Measurements from ENCODE around the gene CBX4. TPM values are rescaled to one million over a fixed set of nuclear protein-coding genes. Genes with fewer than 3 reads are reported as not detected.

CBX4 gene
- total and polyA plus RNA-seq, 2 of the 13 experiments (the other 11 are each of a cell fraction or from before 2014, with no cell fraction given) = 25.8 to 50.8 TPM

DNA sequence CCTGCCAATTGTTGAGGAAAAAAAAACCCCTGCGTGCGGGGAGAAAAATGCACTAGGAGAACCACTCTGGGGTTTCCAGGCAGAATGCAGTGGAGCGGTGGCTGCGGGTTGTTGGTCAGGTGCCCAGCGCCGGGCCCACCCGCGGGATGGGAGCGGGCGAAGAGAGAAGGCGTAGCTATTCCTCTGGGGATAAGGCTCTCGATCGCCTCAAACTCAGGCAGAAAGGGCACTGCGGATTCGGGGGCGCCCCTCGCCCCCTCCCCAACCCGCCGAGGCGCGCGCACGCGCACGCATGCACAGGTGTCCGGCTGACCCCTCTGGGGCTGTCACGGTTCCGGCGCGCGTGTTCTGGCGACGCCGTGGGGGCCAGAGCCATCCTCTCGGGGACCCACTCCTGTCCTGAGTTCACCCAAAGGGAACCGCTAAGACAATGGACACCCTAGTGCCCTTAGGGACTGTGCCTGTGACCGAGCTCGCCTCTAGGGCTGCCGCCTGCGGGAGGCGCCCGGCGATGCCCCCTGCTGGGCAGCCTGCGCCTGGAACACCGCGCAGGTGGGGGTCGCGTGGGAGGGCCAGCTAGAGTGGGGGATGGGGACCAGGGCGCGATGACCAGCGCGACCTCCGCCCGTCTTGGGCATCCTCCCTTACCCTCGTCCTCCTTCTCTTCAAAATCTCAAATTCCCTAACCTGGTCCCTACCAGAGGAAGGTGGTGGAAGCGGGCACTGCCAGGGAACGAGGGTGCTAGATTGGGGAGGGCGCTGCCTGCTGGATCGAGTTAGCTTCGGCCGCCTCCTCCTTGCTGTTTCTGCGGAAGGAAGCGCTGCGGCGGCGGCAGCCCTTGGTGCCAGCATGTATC is 28.0 kb downstream of the CBX4 start (continued):
- TF ChIP-seq, protein P1, sequence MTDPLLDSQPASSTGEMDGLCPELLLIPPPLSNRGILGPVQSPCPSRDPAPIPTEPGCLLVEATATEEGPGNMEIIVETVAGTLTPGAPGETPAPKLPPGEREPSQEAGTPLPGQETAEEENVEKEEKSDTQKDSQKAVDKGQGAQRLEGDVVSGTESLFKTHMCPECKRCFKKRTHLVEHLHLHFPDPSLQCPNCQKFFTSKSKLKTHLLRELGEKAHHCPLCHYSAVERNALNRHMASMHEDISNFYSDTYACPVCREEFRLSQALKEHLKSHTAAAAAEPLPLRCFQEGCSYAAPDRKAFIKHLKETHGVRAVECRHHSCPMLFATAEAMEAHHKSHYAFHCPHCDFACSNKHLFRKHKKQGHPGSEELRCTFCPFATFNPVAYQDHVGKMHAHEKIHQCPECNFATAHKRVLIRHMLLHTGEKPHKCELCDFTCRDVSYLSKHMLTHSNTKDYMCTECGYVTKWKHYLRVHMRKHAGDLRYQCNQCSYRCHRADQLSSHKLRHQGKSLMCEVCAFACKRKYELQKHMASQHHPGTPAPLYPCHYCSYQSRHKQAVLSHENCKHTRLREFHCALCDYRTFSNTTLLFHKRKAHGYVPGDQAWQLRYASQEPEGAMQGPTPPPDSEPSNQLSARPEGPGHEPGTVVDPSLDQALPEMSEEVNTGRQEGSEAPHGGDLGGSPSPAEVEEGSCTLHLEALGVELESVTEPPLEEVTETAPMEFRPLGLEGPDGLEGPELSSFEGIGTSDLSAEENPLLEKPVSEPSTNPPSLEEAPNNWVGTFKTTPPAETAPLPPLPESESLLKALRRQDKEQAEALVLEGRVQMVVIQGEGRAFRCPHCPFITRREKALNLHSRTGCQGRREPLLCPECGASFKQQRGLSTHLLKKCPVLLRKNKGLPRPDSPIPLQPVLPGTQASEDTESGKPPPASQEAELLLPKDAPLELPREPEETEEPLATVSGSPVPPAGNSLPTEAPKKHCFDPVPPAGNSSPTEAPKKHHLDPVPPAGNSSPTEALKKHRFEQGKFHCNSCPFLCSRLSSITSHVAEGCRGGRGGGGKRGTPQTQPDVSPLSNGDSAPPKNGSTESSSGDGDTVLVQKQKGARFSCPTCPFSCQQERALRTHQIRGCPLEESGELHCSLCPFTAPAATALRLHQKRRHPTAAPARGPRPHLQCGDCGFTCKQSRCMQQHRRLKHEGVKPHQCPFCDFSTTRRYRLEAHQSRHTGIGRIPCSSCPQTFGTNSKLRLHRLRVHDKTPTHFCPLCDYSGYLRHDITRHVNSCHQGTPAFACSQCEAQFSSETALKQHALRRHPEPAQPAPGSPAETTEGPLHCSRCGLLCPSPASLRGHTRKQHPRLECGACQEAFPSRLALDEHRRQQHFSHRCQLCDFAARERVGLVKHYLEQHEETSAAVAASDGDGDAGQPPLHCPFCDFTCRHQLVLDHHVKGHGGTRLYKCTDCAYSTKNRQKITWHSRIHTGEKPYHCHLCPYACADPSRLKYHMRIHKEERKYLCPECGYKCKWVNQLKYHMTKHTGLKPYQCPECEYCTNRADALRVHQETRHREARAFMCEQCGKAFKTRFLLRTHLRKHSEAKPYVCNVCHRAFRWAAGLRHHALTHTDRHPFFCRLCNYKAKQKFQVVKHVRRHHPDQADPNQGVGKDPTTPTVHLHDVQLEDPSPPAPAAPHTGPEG (CRISPR knock-in tag; IDR thresholded peaks at IDR 0.05) = peak; percentile 34; the same call in 1 of the 2 replicates
- TF ChIP-seq, protein P2, sequence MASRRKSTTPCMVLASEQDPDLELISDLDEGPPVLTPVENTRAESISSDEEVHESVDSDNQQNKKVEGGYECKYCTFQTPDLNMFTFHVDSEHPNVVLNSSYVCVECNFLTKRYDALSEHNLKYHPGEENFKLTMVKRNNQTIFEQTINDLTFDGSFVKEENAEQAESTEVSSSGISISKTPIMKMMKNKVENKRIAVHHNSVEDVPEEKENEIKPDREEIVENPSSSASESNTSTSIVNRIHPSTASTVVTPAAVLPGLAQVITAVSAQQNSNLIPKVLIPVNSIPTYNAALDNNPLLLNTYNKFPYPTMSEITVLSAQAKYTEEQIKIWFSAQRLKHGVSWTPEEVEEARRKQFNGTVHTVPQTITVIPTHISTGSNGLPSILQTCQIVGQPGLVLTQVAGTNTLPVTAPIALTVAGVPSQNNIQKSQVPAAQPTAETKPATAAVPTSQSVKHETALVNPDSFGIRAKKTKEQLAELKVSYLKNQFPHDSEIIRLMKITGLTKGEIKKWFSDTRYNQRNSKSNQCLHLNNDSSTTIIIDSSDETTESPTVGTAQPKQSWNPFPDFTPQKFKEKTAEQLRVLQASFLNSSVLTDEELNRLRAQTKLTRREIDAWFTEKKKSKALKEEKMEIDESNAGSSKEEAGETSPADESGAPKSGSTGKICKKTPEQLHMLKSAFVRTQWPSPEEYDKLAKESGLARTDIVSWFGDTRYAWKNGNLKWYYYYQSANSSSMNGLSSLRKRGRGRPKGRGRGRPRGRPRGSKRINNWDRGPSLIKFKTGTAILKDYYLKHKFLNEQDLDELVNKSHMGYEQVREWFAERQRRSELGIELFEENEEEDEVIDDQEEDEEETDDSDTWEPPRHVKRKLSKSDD (CRISPR knock-in tag; IDR thresholded peaks at IDR 0.05; ENCODE audit: low read depth) = 0 out of 2 replicates have a peak, but pooled peaks have one; percentile 33
- no peak for TF ChIP-seq ZMYM2 (CRISPR knock-in tag; IDR thresholded peaks at IDR 0.05)
- peak; percentile 57 for TF ChIP-seq ZNF768 (CRISPR knock-in tag; IDR thresholded peaks at IDR 0.05)
- peak; percentile 87 for TF ChIP-seq TAF15 (IDR thresholded peaks at IDR 0.05; ENCODE audit: low read depth, low read length, poor library complexity, severe bottlenecking)
- TF ChIP-seq ZNF570 (CRISPR knock-in tag; IDR thresholded peaks at IDR 0.05; ENCODE audit: borderline replicate concordance) = no peak
- no peak for TF ChIP-seq TCF7L2 (IDR thresholded peaks at IDR 0.05; ENCODE audit: low read depth, low read length)
- no peak for TF ChIP-seq ZNF766 (CRISPR knock-in tag; IDR thresholded peaks at IDR 0.05; ENCODE audit: borderline replicate concordance)
- no peak for TF ChIP-seq DR1 (CRISPR knock-in tag; IDR thresholded peaks at IDR 0.05)
- peak; percentile 97 for TF ChIP-seq ZBTB7A (CRISPR knock-in tag; IDR thresholded peaks at IDR 0.05)
- TF ChIP-seq, protein P3, sequence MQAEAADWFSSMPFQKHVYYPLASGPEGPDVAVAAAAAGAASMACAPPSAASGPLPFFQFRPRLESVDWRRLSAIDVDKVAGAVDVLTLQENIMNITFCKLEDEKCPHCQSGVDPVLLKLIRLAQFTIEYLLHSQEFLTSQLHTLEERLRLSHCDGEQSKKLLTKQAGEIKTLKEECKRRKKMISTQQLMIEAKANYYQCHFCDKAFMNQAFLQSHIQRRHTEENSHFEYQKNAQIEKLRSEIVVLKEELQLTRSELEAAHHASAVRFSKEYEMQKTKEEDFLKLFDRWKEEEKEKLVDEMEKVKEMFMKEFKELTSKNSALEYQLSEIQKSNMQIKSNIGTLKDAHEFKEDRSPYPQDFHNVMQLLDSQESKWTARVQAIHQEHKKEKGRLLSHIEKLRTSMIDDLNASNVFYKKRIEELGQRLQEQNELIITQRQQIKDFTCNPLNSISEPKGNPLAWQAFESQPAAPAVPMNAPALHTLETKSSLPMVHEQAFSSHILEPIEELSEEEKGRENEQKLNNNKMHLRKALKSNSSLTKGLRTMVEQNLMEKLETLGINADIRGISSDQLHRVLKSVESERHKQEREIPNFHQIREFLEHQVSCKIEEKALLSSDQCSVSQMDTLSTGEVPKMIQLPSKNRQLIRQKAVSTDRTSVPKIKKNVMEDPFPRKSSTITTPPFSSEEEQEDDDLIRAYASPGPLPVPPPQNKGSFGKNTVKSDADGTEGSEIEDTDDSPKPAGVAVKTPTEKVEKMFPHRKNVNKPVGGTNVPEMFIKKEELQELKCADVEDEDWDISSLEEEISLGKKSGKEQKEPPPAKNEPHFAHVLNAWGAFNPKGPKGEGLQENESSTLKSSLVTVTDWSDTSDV (CRISPR knock-in tag; IDR thresholded peaks at IDR 0.05) = no peak
- TF ChIP-seq, protein P4, sequence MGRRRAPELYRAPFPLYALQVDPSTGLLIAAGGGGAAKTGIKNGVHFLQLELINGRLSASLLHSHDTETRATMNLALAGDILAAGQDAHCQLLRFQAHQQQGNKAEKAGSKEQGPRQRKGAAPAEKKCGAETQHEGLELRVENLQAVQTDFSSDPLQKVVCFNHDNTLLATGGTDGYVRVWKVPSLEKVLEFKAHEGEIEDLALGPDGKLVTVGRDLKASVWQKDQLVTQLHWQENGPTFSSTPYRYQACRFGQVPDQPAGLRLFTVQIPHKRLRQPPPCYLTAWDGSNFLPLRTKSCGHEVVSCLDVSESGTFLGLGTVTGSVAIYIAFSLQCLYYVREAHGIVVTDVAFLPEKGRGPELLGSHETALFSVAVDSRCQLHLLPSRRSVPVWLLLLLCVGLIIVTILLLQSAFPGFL (CRISPR knock-in tag; IDR thresholded peaks at IDR 0.05) = no peak
